ENCODE measurements around the gene VEZF1.

The VEZF1 gene

GRCh38 chr17:57947369-57947768 lies 40.7 kb downstream of the VEZF1 start:
- no peak for DNase-seq

- no peak for DNase-seq
These were observed 41.2 kb downstream of the VEZF1 start for GRCh38 chr17:57946798-57947358.

- DNase-seq, result no peak
These were observed 41.9 kb downstream of the VEZF1 start for GRCh38 chr17:57945996-57946797.

GRCh38 chr17:57944908-57945307 lies 43.1 kb downstream of the VEZF1 start:
- no peak for DNase-seq

GRCh38 chr17:57943645-57944044 lies 44.4 kb downstream of the VEZF1 start:
- DNase-seq, result no peak

GRCh38 chr17:57943140-57943539 lies 44.9 kb downstream of the VEZF1 start:
- no peak for DNase-seq

GRCh38 chr17:57941384-57942370 lies 46.4 kb downstream of the VEZF1 start:
- DNase-seq, result no peak

GRCh38 chr17:57940653-57941329 lies 47.3 kb downstream of the VEZF1 start:
- no peak for DNase-seq

- DNase-seq, result no peak
These were observed 47.8 kb downstream of the VEZF1 start for GRCh38 chr17:57940231-57940630.

GRCh38 chr17:57939797-57940196 lies 48.3 kb downstream of the VEZF1 start:
- DNase-seq, result no peak

GRCh38 chr17:57938061-57938502 lies 50.0 kb downstream of the VEZF1 start:
- DNase-seq, result no peak

- no peak for DNase-seq
These were observed 50.6 kb downstream of the VEZF1 start for GRCh38 chr17:57937492-57937891.

GRCh38 chr17:57935833-57936807 lies 51.9 kb downstream of the VEZF1 start:
- DNase-seq, result no peak

GRCh38 chr17:57931488-57932137 lies 56.4 kb downstream of the VEZF1 start:
- DNase-seq, result no peak

- no peak for DNase-seq
These were observed 57.8 kb downstream of the VEZF1 start for GRCh38 chr17:57930239-57930638.

GRCh38 chr17:57929386-57929785 lies 58.7 kb downstream of the VEZF1 start:
- DNase-seq, result no peak

- no peak for DNase-seq
These were observed 59.1 kb downstream of the VEZF1 start for GRCh38 chr17:57928928-57929327.

- DNase-seq, result peak; percentile 87
These were observed 60.9 kb downstream of the VEZF1 start for GRCh38 chr17:57927048-57927723.

- DNase-seq, result no peak
These were observed 61.4 kb downstream of the VEZF1 start for GRCh38 chr17:57926723-57927047.

GRCh38 chr17:57925361-57925990 lies 62.6 kb downstream of the VEZF1 start:
- DNase-seq, result peak; percentile 64
